Measurements from ENCODE around the gene GCM1. TPM values are rescaled to one million over a fixed set of nuclear protein-coding genes. Genes with fewer than 3 reads are reported as not detected.

Gene GCM1
- total and polyA plus RNA-seq, 9 of the 15 experiments (the other 6 are each of a cell fraction or from before 2014, with no cell fraction given), result not detected

- no peaks in the 10 kb centered on the region for H3K79me2 ChIP-seq (ENCODE audit: control insufficient read depth, insufficient read depth, low read length)
- no peaks in the 10 kb centered on the region for H3K9me1 ChIP-seq (ENCODE audit: control insufficient read depth, insufficient read depth, low read length)
- H3K4me2 ChIP-seq (ENCODE audit: insufficient read depth, low read length), result no peak overlapping the region
- H3K36me3 ChIP-seq (ENCODE audit: control insufficient read depth, insufficient read depth, low read length), result no peaks in the 10 kb centered on the region
- ATAC-seq, result no peak
- WGBS (ENCODE audit: insufficient coverage, low coverage, missing lambda C conversion rate), result 0% methylated on average over 4 of the region's 4 CpGs
- H3K27me3 ChIP-seq (ENCODE audit: control insufficient read depth in 2 of 2, insufficient read depth in 2 of 2, low read length in 2 of 2), result peaks cover 31 to 40% of the 10 kb centered on the region in 2 experiments
- H4K20me1 ChIP-seq (replicated peaks; ENCODE audit: control insufficient read depth, insufficient read depth, low read length), result no peaks in the 10 kb centered on the region
- DNase-seq (ENCODE audit: extremely low read depth in 1 of 4, low spot score in 3 of 4), result no peak
- CTCF ChIA-PET (ENCODE audit: low intra/inter-chr PET ratio), result no interaction called here
- H3K4me3 ChIP-seq, result no peak overlapping the region
- in situ Hi-C loops (cut with MboI), result no loop called here
- intact Hi-C loops (cut with micrococcal nuclease), result loop anchor here (5.0 kb wide), 1 partner anchor 328 kb away; no protein-coding TSS in a partner anchor
- no TSS peak for BruUV-seq (replicated peaks)
- no peaks in the 10 kb centered on the region for H3K4me1 ChIP-seq (replicated peaks in 1 of 2; ENCODE audit: control insufficient read depth in 2 of 2, insufficient read depth in 2 of 2, low read length in 2 of 2)
- H3K9me3 ChIP-seq (replicated peaks; ENCODE audit: control insufficient read depth, insufficient read depth, low read depth, low read length), result no peaks in the 10 kb centered on the region
- H2AFZ ChIP-seq (ENCODE audit: low read depth, low read length), result no peak overlapping the region
- H3K9ac ChIP-seq (ENCODE audit: insufficient read depth in 1 of 2, low read depth in 2 of 2, low read length in 2 of 2), result no peak overlapping the region
- H3K27ac ChIP-seq (ENCODE audit: extremely low read depth, low read depth, low read length), result no peak overlapping the region
- POLR2A ChIA-PET, result no interaction called here
- FAIRE-seq, result no peak
- TF ChIP-seq ZFP91 (CRISPR knock-in tag; IDR thresholded peaks at IDR 0.05) (no peak), BHLHE40 (IDR thresholded peaks at IDR 0.05; ENCODE audit: low read length) (no peak), POLR2G (IDR thresholded peaks at IDR 0.05; ENCODE audit: low read depth, low read length) (no peak), TSHZ1 (CRISPR knock-in tag; IDR thresholded peaks at IDR 0.05) (no peak), FOXJ2 (tag; IDR thresholded peaks at IDR 0.05) (no peak), SRSF1 (IDR thresholded peaks at IDR 0.05; ENCODE audit: low read depth, low read length) (no peak), SAP30 (IDR thresholded peaks at IDR 0.05; ENCODE audit: borderline replicate concordance, insufficient read depth, low read depth, low read length, poor library complexity, severe bottlenecking) (no peak), DMBX1 (CRISPR knock-in tag; IDR thresholded peaks at IDR 0.05; ENCODE audit: borderline replicate concordance) (no peak), NBN (IDR thresholded peaks at IDR 0.05; ENCODE audit: low read depth) (no peak), ZNF589 (CRISPR knock-in tag; IDR thresholded peaks at IDR 0.05; ENCODE audit: low read depth) (no peak), ILF3 (IDR thresholded peaks at IDR 0.05; ENCODE audit: borderline replicate concordance) (no peak)
- TF ChIP-seq, protein P1, sequence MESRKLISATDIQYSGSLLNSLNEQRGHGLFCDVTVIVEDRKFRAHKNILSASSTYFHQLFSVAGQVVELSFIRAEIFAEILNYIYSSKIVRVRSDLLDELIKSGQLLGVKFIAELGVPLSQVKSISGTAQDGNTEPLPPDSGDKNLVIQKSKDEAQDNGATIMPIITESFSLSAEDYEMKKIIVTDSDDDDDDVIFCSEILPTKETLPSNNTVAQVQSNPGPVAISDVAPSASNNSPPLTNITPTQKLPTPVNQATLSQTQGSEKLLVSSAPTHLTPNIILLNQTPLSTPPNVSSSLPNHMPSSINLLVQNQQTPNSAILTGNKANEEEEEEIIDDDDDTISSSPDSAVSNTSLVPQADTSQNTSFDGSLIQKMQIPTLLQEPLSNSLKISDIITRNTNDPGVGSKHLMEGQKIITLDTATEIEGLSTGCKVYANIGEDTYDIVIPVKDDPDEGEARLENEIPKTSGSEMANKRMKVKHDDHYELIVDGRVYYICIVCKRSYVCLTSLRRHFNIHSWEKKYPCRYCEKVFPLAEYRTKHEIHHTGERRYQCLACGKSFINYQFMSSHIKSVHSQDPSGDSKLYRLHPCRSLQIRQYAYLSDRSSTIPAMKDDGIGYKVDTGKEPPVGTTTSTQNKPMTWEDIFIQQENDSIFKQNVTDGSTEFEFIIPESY (CRISPR knock-in tag; IDR thresholded peaks at IDR 0.05), result no peak
- TF ChIP-seq, protein P2, sequence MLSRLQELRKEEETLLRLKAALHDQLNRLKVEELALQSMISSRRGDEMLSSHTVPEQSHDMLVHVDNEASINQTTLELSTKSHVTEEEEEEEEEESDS (CRISPR knock-in tag; IDR thresholded peaks at IDR 0.05), result no peak
- TF ChIP-seq, protein P3, sequence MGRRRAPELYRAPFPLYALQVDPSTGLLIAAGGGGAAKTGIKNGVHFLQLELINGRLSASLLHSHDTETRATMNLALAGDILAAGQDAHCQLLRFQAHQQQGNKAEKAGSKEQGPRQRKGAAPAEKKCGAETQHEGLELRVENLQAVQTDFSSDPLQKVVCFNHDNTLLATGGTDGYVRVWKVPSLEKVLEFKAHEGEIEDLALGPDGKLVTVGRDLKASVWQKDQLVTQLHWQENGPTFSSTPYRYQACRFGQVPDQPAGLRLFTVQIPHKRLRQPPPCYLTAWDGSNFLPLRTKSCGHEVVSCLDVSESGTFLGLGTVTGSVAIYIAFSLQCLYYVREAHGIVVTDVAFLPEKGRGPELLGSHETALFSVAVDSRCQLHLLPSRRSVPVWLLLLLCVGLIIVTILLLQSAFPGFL (CRISPR knock-in tag; IDR thresholded peaks at IDR 0.05), result no peak
Measured at GRCh38 chr6:53154071-53154470, 5.4 kb upstream of the GCM1 start.
